Measurements from ENCODE around the gene DOCK1.

The DOCK1 gene

DNA sequence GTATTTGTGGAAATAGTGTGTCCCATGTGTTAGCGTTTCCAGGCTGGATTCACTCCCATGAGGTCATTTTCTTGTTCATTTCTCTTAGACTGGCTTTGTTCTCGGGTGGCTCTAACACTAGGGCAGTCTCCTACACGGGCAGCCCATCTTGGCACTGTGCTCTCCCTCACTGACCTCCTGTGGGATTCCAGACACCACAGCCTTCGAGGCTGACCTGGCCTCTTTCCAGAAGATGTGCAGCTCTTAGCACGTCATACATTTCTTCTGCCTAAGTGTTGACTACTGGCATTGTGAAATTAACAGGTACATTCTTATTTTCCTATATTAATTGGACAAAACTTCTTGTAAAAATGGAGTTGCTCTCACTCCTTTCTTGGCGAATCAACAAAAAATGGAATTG, 218.4 kb downstream of the DOCK1 start:
- TF ChIP-seq, protein P1, sequence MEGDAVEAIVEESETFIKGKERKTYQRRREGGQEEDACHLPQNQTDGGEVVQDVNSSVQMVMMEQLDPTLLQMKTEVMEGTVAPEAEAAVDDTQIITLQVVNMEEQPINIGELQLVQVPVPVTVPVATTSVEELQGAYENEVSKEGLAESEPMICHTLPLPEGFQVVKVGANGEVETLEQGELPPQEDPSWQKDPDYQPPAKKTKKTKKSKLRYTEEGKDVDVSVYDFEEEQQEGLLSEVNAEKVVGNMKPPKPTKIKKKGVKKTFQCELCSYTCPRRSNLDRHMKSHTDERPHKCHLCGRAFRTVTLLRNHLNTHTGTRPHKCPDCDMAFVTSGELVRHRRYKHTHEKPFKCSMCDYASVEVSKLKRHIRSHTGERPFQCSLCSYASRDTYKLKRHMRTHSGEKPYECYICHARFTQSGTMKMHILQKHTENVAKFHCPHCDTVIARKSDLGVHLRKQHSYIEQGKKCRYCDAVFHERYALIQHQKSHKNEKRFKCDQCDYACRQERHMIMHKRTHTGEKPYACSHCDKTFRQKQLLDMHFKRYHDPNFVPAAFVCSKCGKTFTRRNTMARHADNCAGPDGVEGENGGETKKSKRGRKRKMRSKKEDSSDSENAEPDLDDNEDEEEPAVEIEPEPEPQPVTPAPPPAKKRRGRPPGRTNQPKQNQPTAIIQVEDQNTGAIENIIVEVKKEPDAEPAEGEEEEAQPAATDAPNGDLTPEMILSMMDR (IDR thresholded peaks at IDR 0.05), result no peak
- H3K4me1 ChIP-seq, result no peaks in the 10 kb centered on the region
- no peaks in the 10 kb centered on the region for H3K36me3 ChIP-seq (ENCODE audit: control insufficient read depth, insufficient read depth, low read length)
- no peak overlapping the region for H3K4me2 ChIP-seq (ENCODE audit: low read length)
- H3K27ac ChIP-seq, result no peak overlapping the region
- no peak overlapping the region for H2AFZ ChIP-seq
- H3K27me3 ChIP-seq (ENCODE audit: control insufficient read depth, insufficient read depth, low read length), result no peaks in the 10 kb centered on the region
- H3K9ac ChIP-seq, result no peak overlapping the region
- H3K4me3 ChIP-seq (ENCODE audit: low read depth, low read length), result no peak overlapping the region
- H3K79me2 ChIP-seq, result no peaks in the 10 kb centered on the region
- H3K9me3 ChIP-seq (ENCODE audit: control insufficient read depth, low read length), result no peaks in the 10 kb centered on the region

- Histone ChIP-seq H3K9ac (no peak overlapping the region), H3K4me2 (ENCODE audit: low read length) (no peak overlapping the region), H3K36me3 (ENCODE audit: control insufficient read depth, insufficient read depth, low read length) (no peaks in the 10 kb centered on the region), H3K27me3 (ENCODE audit: control insufficient read depth, insufficient read depth, low read length) (no peaks in the 10 kb centered on the region), H3K4me1 (no peaks in the 10 kb centered on the region), H3K9me3 (ENCODE audit: control insufficient read depth, low read length) (no peaks in the 10 kb centered on the region), H3K27ac (no peak overlapping the region), H3K79me2 (no peaks in the 10 kb centered on the region), H3K4me3 (ENCODE audit: low read depth, low read length) (no peak overlapping the region), H2AFZ (no peak overlapping the region)
- TF ChIP-seq, protein P1 (IDR thresholded peaks at IDR 0.05), result no peak
These were observed 220.1 kb downstream of the DOCK1 start for GRCh38 chr10:127125331-127125730.

GRCh38 chr10:127127822-127128221, 222.6 kb downstream of the DOCK1 start:
- H3K36me3 ChIP-seq (ENCODE audit: control insufficient read depth, insufficient read depth, low read length), result no peaks in the 10 kb centered on the region

DNA sequence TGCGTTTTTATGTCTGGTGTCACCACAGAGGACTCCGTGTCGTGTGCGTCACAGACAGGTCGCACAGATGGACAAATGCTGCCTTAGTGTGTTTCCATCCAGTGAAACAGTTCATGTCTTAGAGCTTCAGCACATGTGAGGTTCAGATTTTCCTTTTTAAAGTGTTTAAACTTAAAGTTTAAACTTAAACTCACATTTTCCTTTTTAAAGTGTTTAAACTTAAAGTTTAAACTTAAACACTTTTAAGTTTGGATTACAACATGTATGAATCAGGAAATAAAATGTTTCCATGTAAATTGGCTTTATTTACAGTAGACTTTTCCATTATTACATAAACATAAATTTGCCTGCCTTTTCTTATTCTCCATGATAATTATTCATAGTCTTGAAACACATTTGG, 223.9 kb downstream of the DOCK1 start:
- H3K9ac ChIP-seq, result no peak overlapping the region
- H3K9me3 ChIP-seq (ENCODE audit: control insufficient read depth, low read length), result no peaks in the 10 kb centered on the region
- no peaks in the 10 kb centered on the region for H3K79me2 ChIP-seq
- no peak overlapping the region for H2AFZ ChIP-seq
- no peaks in the 10 kb centered on the region for H3K4me1 ChIP-seq
- H3K36me3 ChIP-seq (ENCODE audit: control insufficient read depth, insufficient read depth, low read length), result no peaks in the 10 kb centered on the region
- H3K4me3 ChIP-seq (ENCODE audit: low read depth, low read length), result no peak overlapping the region
- H3K4me2 ChIP-seq (ENCODE audit: low read length), result no peak overlapping the region
- H3K27ac ChIP-seq, result no peak overlapping the region
- TF ChIP-seq, protein P1 (IDR thresholded peaks at IDR 0.05), result no peak
- no peaks in the 10 kb centered on the region for H3K27me3 ChIP-seq (ENCODE audit: control insufficient read depth, insufficient read depth, low read length)

More at GRCh38 chr10:127127822-127128221, 222.6 kb downstream of the DOCK1 start:
- no peak overlapping the region for H3K4me2 ChIP-seq (ENCODE audit: low read length)
- no peak overlapping the region for H3K4me3 ChIP-seq (ENCODE audit: low read depth, low read length)
- TF ChIP-seq, protein P1 (IDR thresholded peaks at IDR 0.05), result no peak
- no peaks in the 10 kb centered on the region for H3K79me2 ChIP-seq
- H3K9me3 ChIP-seq (ENCODE audit: control insufficient read depth, low read length), result no peaks in the 10 kb centered on the region
- no peak overlapping the region for H2AFZ ChIP-seq
- H3K4me1 ChIP-seq, result no peaks in the 10 kb centered on the region
- H3K9ac ChIP-seq, result no peak overlapping the region
- no peak overlapping the region for H3K27ac ChIP-seq
- no peaks in the 10 kb centered on the region for H3K27me3 ChIP-seq (ENCODE audit: control insufficient read depth, insufficient read depth, low read length)

GRCh38 chr10:127132451-127132850, 227.2 kb downstream of the DOCK1 start:
- Histone ChIP-seq H3K4me2 (ENCODE audit: low read length) (no peak overlapping the region), H3K4me1 (no peaks in the 10 kb centered on the region), H3K27ac (no peak overlapping the region), H3K9ac (no peak overlapping the region), H3K9me3 (ENCODE audit: control insufficient read depth, low read length) (no peaks in the 10 kb centered on the region), H3K27me3 (ENCODE audit: control insufficient read depth, insufficient read depth, low read length) (no peaks in the 10 kb centered on the region), H3K79me2 (no peaks in the 10 kb centered on the region), H2AFZ (no peak overlapping the region), H3K36me3 (ENCODE audit: control insufficient read depth, insufficient read depth, low read length) (no peaks in the 10 kb centered on the region), H3K4me3 (ENCODE audit: low read depth, low read length) (no peak overlapping the region)
- TF ChIP-seq, protein P1 (IDR thresholded peaks at IDR 0.05), result no peak

Data from parathyroid adenoma (tissue), 2 donors.